GM10248 (cell line): Measurements from ENCODE around the gene LRRC45.

Source experiments
- CTCF ChIA-PET: fragments of 300-600 bp; sonication (Branson Sonifier 250); formaldehyde crosslinking; extraction: SDS; loops from one replicate; lab custom pipeline; 2021; ENCODE audit warnings: antibody characterized with exemption; lab: Yijun Ruan, JAX
- POLR2A ChIA-PET: fragments of 350-650 bp; sonication (Branson Sonifier 250); formaldehyde crosslinking; extraction: SDS; loops from one replicate; lab custom pipeline; 2020; ENCODE audit warnings: antibody characterized with exemption; lab: Yijun Ruan, JAX
- DNase-seq: peaks from one replicate; pipeline ENCODE4 v3.0.0; 2012; ENCODE audit errors: extremely low spot score
- CTCF ChIP-seq: IDR thresholded peaks from 2 replicates; pipeline ENCODE4 v1.5.1; 2012; ENCODE audit warnings: mild to moderate bottlenecking, low read depth; ENCODE audit errors: extremely low read depth, missing control alignments, control extremely low read depth

LRRC45 gene

GRCh38 chr17:81998212-81998611 lies 24.9 kb upstream of the LRRC45 start:
- POLR2A ChIA-PET, result no interaction called here

DNA sequence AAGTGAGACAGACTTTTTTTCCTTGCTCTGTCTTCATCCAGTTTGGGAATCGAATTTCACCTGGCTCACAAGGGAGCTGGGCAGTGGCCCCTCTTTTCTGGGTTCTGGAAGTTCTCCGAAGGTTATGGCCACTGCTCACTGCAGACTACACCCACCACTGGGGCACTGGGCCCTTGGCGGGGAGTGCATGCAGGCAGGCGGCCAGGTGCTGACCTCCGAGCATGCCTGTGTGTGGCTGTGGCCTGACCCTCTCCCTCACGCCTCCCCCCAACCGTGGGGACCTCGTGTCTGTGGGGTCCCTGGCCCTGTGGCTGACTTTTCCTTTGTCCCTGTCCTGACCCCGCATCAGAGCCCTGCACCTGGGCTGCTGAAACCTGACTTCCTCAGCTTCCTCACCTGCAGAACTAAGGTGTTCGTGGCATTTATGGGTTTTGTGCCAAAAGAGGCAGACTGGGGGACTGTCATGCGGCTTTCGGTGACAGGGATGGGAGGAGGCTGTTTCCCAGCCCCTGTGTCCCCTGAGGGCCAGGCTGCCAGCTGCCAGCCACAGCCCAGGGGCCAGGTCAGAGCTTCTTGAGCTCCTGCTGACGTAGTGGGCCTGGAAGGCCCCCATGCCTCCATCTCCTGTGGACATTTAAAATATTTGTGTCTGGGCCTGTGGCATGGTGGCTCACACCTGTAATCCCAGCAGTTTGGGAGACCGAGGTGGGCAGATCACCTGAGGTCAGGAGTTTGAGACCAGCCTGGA lies 24.2 kb upstream of the LRRC45 start:
- ChIA-PET CTCF (interaction anchor here (1.0 to 1.1 kb wide), 2 partner anchors 21 to 39 kb away, joined by 4 read pairs; no protein-coding TSS in a partner anchor), POLR2A (no interaction called here)
- TF ChIP-seq CTCF, result no peak

More at GRCh38 chr17:81998212-81998611, 24.9 kb upstream of the LRRC45 start:
- TF ChIP-seq CTCF, result no peak
- no peak for DNase-seq
- CTCF ChIA-PET, result interaction anchor here (1.1 kb wide), 1 partner anchor 22 kb away, joined by 4 read pairs; no protein-coding TSS in a partner anchor

DNA sequence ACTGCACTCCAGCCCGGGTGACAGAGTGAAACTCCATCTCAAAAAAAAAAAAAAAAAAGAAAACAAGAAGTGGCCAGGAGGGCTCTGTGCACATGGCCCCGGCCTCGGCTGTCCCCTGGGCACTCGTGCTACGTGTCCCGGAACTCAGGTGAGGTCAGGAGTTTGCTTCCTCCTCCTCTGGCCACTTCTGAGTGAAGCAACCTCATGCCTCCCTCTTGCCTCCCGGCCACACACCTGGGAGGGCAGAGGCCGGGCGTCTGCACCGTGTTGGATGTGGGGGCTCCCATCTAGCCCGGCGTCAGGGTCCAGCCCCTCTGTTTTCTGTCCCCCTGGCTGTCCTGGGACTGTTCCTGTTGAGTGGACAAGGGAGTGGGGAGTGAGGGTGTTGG lies 23.5 kb upstream of the LRRC45 start:
- ChIA-PET POLR2A (no interaction called here), CTCF (interaction anchor here (1.0 to 1.1 kb wide), 2 partner anchors 21 to 40 kb away, joined by 4 read pairs; no protein-coding TSS in a partner anchor)
- no peak for TF ChIP-seq CTCF
- DNase-seq, result no peak

More for the DNA sequence above, 24.2 kb upstream of the LRRC45 start:
- DNase-seq, result no peak

- POLR2A ChIA-PET, result no interaction called here
- CTCF ChIA-PET, result no interaction called here
- DNase-seq, result no peak
- no peak for TF ChIP-seq CTCF
Measured at GRCh38 chr17:81999976-82000802, 22.9 kb upstream of the LRRC45 start.

DNA sequence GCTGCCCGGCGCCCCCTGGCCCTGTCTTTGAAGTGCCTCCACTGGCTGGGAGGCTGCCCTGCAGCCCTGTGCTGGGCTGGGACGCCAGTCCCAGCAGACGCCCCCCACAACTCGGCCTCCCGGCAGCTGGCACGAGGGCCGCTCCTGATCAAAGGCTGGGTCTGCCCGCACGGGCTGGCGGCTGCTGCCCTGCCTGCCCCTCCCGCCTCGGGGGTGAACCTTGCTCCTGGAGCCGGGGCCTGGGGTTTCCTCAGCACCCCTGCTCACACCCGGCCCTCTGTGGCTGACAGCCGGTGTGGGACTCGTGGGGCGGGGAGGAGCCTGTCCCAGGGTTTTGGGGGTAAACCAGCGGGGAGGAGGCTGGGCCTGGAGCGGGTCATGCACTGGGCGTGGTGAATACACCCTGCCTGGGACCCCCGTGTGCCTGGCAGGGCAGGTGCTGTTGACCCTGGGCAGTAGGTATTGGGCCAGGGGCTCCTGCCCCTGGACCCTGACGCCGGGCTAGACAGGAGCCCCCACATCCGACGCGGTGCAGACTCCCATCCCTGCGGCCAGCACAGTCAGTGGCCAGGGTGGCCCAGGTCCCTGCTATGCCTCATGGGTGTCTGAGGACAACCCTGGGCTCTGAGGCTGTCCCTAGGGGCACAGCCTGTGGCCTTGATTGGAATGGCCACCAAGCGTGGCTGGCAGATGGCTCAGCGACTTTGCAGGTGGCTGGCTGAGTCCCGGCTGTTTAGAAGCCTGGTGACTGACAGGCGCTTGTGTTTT lies 22.1 kb upstream of the LRRC45 start:
- no peak for TF ChIP-seq CTCF
- POLR2A ChIA-PET, result no interaction called here
- CTCF ChIA-PET, result no interaction called here
- no peak for DNase-seq

GRCh38 chr17:82001571-82002056 lies 21.5 kb upstream of the LRRC45 start:
- CTCF ChIA-PET, result interaction anchor here (1.1 to 3.2 kb wide), 2 partner anchors 19 to 144 kb away, joined by 3 to 13 read pairs; no protein-coding TSS in a partner anchor
- POLR2A ChIA-PET, result no interaction called here
- no peak for DNase-seq
- TF ChIP-seq CTCF, result no peak
